GM19438 (cell line): Measurements from ENCODE around the gene ZNF799.
"Not testable (repeated sequence)": the region's sequence is repeated elsewhere in the genome, so short reads cannot be mapped to it uniquely, and the experiment has no call there.

Source experiments
- ATAC-seq: cut with Tn5 transposase; IDR thresholded peaks from one replicate; pipeline ENCODE4 v1.9.1; 2021; ENCODE audit warnings: low read depth; ENCODE audit not compliant: unreplicated experiment

The ZNF799 gene

DNA sequence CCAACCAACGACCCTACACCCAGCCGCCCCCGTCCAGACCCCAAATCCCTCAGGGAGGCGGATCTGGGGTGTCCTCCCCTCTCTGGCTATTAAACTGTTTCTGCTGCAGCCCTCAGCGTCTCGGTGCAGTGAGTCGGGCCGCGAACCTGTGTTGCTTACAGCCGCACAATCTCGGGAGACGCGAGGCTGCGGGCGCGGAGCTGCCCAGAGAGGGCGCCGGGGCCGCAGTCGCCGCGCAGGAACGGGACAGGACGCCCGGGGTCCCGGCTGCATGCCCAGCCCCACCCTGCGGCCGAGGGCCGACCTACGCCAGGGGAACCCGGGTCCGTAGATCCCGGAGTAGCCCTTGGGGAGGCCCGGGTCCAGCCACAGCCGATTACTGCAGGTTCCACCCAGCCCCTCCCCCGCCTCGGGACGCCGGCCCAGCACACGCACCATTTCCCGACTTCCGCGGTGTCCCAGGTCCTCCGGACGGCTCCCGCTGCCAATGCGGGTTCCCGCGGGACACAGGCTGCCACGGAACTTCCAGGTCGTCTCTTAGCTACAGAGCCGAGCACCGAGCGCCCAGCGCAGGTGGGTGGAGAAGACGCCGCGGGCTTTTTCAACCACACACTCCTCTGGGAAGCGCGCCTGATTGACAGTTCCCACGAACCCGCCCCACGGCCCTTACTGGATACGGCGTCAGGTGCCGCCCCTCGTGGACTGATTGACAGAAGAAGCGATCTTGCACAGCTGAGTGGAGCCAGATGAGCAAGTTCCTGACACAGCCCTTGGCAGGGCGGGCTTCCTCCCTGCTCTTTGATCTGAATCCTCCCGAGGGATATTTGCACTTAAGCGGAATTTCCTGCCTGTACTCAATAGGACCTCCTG is at the start of gene ZNF799:
Gene ZNF799, minus strand, starts transcription at position 639 of the 870 bp plus-strand sequence. Its CDS starts 201 bp downstream, at position 438.
- peak; percentile 82 for ATAC-seq

- ATAC-seq = no peak
Measured at GRCh38 chr19:12450844-12451243, 49.8 kb upstream of the ZNF799 start.

- no peak for ATAC-seq
Measured at GRCh38 chr19:12448808-12449207, 47.7 kb upstream of the ZNF799 start.

GRCh38 chr19:12440541-12441316 is 39.7 kb upstream of the ZNF799 start, which contains the start of gene ZNF443:
ZNF443 (minus strand) TSS chr19:12441021; CDS start chr19:12440914, 107 bp downstream.
- peak; percentile 89 for ATAC-seq

GRCh38 chr19:12439686-12440540 is 38.8 kb upstream of the ZNF799 start:
- peak; percentile 29 for ATAC-seq

- ATAC-seq = not testable (repeated sequence)
Measured at GRCh38 chr19:12430726-12431299, 29.7 kb upstream of the ZNF799 start.

- ATAC-seq = no peak
Measured at GRCh38 chr19:12425888-12426274, 24.8 kb upstream of the ZNF799 start.

DNA sequence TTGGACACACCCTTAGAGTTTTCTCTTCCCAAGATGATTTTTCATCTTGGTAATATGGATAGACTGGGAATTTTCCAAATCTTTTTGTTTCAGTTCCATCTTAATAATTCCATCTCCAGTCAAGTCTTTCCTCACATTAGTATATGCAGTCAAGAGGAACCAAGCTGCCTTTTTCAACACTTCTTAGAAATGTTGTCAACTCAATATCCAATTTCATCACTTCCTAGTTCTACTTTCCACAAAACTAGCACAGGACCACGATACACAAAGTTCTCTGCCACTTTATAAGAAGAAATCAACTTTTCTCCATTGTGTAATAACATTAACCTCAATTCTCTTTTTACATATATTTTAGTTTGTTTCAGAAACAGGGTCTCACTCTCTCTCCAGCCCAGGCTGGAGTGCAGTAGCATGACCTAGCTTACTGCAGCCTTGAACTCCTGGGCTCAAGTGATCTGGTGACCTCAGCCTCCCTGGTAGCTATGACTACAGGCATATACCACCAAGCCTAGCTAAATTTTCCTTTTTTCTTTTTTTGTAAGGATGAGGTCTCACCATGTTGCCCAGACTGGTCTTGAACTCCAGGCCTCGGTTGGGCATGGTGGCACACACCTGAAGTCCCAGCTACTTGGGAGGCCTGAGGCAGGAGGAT is 24.3 kb upstream of the ZNF799 start:
- no peak for ATAC-seq

DNA sequence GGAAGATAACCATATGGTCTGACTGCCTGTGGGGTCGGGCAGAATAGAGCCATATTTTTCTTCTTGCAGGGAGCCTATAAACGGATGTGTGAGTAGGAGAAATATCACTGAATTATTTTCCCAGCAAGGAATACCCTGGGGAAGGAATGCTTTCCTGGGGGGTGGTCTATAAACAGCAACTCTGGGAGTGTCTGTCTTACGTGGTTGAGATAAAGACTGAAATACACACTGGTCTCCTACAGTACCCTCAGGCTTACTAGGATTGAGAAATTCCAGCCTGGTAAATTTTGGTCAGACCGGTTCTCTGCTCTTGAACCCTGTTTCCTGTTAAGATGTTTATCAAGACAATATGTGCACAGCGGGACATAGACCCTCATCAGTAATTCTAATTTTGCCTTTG is 16.2 kb upstream of the ZNF799 start:
- not testable (repeated sequence) for ATAC-seq

- no peak for ATAC-seq
Measured at GRCh38 chr19:12411893-12412292, 10.8 kb upstream of the ZNF799 start.

- ATAC-seq = peak; percentile 44
Measured at GRCh38 chr19:12399901-12400632, 1.0 kb downstream of the ZNF799 start.

- ATAC-seq = not testable (repeated sequence)
Measured at GRCh38 chr19:12391148-12391547, 9.9 kb downstream of the ZNF799 start.

DNA sequence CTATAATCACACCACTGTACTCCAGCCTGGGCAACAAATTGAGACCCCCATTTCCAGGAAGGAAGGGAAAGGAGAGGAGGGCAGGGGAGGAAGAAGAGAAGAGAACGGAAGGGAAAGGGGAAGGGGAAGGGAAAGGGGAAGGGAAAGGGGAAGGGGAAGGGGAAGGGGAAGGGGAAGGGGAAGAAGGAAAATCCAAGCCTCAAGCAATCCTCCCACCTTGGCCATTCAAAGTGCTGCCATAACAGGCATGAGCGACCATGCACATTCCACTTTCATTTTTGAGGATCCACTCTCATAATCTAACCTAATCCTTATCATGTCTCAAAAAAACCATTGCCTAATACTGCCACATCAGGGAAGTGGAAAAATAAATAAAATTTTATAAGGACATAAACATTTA is 14.7 kb downstream of the ZNF799 start:
- not testable (repeated sequence) for ATAC-seq

GRCh38 chr19:12380444-12380737 is 20.7 kb downstream of the ZNF799 start:
- no peak for ATAC-seq

DNA sequence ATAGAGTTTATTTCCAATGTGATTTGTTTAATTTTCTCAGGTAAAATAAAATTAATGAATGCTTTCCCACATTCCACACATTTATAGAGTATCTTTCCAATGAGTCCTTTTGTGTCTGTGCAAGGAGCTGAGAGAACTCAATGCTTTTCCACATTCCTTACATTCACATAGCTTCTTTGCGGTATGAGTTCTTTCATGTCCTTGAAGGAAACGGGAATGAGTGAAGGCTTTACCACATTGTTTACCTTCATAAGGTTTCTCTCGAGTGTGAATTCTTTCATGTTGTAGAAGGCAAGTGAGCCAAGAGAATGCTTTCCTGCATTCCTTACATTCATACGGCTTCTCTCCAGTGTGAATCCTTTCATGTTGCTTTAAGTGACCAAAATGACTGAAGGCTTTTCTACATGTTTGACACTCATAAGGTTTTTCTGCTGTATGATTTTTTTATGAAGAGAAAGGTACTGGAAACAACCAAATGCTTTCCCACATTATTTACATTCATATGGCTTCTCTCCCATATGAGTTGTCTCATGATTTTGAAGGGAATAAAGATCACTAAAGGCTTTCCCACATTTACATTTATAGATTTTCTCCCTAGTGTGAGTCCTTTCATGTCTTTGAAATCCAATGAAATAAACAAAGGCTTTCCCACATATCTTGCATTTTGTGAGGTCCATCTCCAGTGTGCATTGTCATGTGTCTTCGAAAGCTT is 21.2 kb downstream of the ZNF799 start:
- no peak for ATAC-seq

DNA sequence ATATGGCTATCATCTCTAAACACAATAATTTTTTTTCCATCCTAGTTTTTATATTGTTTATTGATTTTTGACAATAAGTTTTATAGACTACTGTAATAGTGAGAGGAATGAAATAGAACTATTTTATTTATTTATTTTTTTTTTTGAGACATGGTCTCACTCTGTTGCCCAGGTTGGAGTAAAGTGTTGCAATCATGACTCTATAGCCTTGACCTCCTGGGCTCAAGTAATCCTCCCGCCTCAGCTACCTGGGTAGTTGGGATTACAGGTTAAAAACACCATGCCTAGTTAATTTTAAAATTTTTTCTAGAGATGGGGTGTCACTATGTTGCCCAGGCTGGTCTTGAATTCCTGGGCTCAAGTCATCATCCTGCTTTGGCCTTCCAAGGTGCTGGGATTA is 27.0 kb downstream of the ZNF799 start:
- ATAC-seq = no peak

- peak; percentile 91 for ATAC-seq
Measured at GRCh38 chr19:12365236-12366162, 35.6 kb downstream of the ZNF799 start, which contains the start of gene ZNF442. ZNF442 (minus strand) TSS chr19:12365683; CDS start chr19:12363631, 2,052 bp downstream.
